ENCODE measurements around the gene ENTHD1.

- TF ChIP-seq EZH2 (IDR thresholded peaks at IDR 0.05; ENCODE audit: borderline replicate concordance, low read length), result no peak
- TF ChIP-seq CTCF (IDR thresholded peaks at IDR 0.05; ENCODE audit: low read length), result no peak
These were observed 12.1 kb upstream of the ENTHD1 start for GRCh38 chr22:39905687-39906086.
